Measurements from ENCODE around the gene SLC35F3.

DNA sequence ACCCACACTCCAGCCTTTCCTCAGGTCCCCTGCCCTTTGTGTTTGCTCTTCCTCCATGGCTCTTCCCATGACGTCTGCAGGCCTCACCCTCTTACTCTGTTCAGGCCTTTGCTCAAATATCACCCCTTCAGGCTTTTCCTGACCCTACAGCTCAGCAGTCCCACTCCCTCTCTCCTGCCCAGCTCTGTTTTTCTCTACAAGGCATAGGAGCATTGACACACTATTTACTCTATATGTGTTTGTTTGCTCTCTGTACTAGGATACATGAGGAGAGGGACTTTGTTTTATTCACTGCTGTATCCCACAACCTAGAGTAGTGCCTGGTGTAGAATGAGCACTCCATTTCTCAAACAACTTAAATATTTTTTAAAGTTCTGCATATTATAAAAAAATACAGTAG lies 361.4 kb downstream of the SLC35F3 start:
- TF ChIP-seq CTCF (IDR thresholded peaks at IDR 0.05; ENCODE audit: low read depth, low read length, poor library complexity, severe bottlenecking) (no peak), EZH2phosphoT487 (IDR thresholded peaks at IDR 0.05; ENCODE audit: borderline replicate concordance, low read length) (no peak)
